Measurements from ENCODE around the gene PIKFYVE.

GRCh38 chr2:208234786-208235185 is 31.3 kb upstream of the PIKFYVE start:
- no peak for TF ChIP-seq CTCF (conservative IDR thresholded peaks at IDR 0.05; ENCODE audit: low read depth, low read length)
- no peak for TF ChIP-seq EZH2 (IDR thresholded peaks at IDR 0.05; ENCODE audit: borderline replicate concordance, low read depth, low read length, poor library complexity, severe bottlenecking)

Data from A673 (cell line).